ENCODE results near the gene DEUP1.
"Not testable (repeated sequence)": the region's sequence is repeated elsewhere in the genome, so short reads cannot be mapped to it uniquely, and the experiment has no call there.

DEUP1 gene

GRCh38 chr11:93359396-93359795 is 28.9 kb downstream of the DEUP1 start:
- DNase-seq = no peak

- DNase-seq = no peak
These were observed 30.9 kb downstream of the DEUP1 start for GRCh38 chr11:93361435-93361834.

DNA sequence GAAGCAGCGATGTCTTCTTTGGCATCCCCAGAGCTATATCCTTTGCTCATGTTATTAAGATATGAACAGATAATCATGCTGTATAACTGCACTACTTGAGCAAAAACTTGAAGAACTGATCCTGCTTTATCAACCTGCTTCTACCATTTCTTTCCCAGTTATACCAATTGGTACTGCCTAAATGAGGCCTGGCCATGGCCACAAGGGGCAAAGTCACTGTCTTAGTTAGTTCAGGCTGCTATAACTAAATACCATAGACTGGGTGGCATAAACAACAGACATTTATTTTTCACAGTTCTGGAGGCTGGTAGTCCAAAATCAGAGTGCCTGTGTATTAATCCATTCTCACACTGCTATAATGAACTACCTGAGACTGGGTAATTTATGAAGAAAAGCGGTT is 37.5 kb downstream of the DEUP1 start:
- DNase-seq = no peak

GRCh38 chr11:93370260-93370659 is 39.7 kb downstream of the DEUP1 start:
- no peak for DNase-seq

GRCh38 chr11:93389737-93390136 is 59.2 kb downstream of the DEUP1 start:
- DNase-seq = no peak

- DNase-seq = no peak
These were observed 62.3 kb downstream of the DEUP1 start for GRCh38 chr11:93392867-93393266.

GRCh38 chr11:93393386-93393785 is 62.8 kb downstream of the DEUP1 start:
- no peak for DNase-seq

- DNase-seq = no peak
These were observed 63.9 kb downstream of the DEUP1 start for GRCh38 chr11:93394488-93394887.

GRCh38 chr11:93396316-93396715 is 65.8 kb downstream of the DEUP1 start:
- DNase-seq = no peak

GRCh38 chr11:93403930-93404329 is 73.4 kb downstream of the DEUP1 start:
- DNase-seq = no peak

DNA sequence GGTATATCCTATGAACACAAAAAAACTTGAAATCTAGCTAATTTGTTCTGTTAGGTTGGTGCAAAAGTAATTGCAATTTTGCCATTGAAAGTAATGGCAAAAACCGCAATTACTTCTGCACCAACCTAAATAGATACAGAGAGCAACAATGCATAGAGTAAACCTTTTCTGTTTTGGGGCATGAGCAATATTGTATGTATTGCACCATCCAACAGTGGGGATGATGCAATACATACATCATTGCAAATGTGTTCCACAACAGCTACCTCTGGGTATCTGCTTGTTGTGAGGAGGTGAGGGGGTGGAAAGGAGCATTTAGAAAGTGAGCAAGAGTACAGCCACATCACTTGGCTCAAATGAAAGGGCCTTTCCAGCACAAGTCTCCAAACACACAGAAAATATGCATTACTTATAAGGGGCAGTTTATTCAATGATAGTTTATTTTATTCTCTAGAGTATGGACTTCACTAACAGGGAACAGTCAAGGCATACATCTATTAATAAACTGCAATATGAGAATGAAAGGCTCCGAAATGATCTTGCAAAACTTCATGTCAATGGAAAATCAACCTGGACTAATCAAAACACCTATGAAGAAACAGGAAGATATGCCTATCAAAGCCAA is 77.3 kb downstream of the DEUP1 start:
- DNase-seq = no peak

- no peak for DNase-seq
These were observed 79.9 kb downstream of the DEUP1 start for GRCh38 chr11:93410441-93410840.

- DNase-seq = no peak
These were observed 81.2 kb downstream of the DEUP1 start for GRCh38 chr11:93411705-93412104.

- DNase-seq = no peak
These were observed 101.7 kb downstream of the DEUP1 start for GRCh38 chr11:93432247-93432646.

GRCh38 chr11:93443232-93443631 is 112.7 kb downstream of the DEUP1 start:
- not testable (repeated sequence) for DNase-seq

GRCh38 chr11:93444617-93445073 is 114.1 kb downstream of the DEUP1 start:
- no peak for DNase-seq

DNA sequence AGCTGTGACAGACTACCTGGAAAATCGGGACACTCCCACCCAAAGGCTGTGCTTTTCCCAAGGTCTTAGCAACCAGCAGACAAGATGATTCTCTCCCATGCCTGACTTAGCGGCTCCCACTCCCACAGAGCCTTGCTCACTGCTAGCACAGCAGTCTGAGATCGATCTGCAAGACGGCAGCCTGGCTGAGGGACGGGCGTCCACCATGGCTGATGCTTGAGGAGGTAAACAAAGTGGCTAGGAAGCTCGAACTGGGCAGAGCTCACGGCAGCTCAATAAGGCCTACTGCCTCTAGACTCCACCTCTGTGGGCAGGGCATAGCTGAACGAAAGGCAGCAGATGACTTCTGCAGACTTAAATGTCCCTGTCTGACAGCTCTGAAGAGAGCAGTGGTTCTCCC is 127.7 kb downstream of the DEUP1 start:
- no peak for DNase-seq

- DNase-seq = not testable (repeated sequence)
These were observed 133.1 kb downstream of the DEUP1 start for GRCh38 chr11:93463666-93464065.

DNA sequence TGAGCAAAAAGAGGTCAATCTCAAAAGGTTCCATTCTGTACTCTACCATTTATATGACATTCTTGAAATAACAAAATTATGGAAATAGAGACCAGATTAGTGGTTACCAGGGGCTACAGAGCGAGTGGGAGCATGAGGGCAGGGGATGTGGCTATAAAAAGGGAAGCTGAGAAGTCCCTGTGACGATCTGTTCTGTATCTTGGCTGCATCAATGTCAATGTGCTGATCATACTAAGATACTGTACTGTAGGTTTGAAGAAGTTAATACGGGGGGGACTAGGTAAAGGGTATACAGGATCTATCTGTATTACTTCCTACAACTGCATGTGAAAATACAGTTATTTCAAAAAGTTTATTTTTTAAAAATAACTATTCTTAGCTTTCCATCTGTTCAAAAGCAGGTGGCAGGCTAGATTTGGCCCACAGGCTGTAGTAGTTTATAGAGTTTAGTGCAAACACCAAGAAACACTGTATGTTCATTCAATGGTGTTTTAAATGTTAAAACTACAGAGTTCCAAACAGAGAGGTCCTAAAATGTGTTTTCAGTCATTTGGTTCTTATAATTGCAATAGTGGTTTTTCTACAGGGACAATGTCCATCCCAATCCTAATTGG is 134.5 kb downstream of the DEUP1 start:
- DNase-seq = no peak

- no peak for DNase-seq
These were observed 136.5 kb downstream of the DEUP1 start for GRCh38 chr11:93467054-93467453.

GRCh38 chr11:93468290-93468689 is 137.7 kb downstream of the DEUP1 start:
- DNase-seq = no peak

GRCh38 chr11:93474123-93474522 is 143.6 kb downstream of the DEUP1 start:
- no peak for DNase-seq

- DNase-seq = no peak
These were observed 146.3 kb downstream of the DEUP1 start for GRCh38 chr11:93476796-93477195.

- DNase-seq = no peak
These were observed 147.2 kb downstream of the DEUP1 start for GRCh38 chr11:93477684-93478234.

DNA sequence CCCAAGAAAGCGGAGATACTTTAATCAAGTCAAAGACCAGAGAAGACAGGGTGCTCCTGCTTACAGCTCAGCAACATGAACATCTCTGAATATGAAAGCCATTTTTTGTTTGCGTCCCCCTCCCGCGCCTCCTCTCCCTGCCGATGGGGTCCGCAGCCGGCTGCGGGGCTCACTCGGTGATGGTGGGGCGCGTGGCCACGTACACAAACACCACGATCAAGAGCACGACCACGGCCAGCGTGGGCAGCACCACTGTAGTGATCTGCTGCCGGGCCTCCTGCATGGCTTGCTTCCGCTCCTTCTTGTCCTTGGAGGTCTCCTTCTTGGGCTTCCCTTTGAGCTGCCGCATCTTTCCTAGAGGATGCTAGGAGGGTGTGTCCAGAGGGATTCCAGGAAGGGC is 148.3 kb downstream of the DEUP1 start:
- no peak for DNase-seq
